ENCODE data around the gene TM9SF1. TPM values are rescaled to one million over a fixed set of nuclear protein-coding genes. Genes with fewer than 3 reads are reported as not detected.
"Not testable (repeated sequence)": the region's sequence is repeated elsewhere in the genome, so short reads cannot be mapped to it uniquely, and the experiment has no call there.

TM9SF1 gene
- total RNA-seq, 2 experiments from 2014 or later: 17.0 to 24.4 TPM

DNA sequence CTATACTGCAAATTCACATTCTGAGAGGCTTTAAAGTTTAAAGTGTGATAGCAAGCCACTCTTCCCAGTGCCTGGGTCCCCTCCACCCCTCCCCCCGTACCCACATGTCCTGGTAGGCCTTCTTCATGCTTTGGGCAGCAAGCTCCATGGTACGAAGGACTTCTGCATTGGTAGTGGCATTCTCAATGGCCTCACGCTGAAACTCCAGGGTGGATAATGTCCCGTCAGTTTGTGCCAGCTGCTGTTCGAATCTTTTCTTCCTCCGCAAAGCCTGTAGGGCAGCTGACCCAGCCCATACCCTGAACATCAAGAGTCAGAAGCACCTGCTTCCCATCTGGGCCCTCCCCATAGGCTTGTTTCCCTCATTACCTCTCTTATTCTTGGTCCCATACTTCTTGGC, 16.1 kb upstream of the TM9SF1 start:
- DNase-seq (no peak), ATAC-seq (no peak)
- POLR2A ChIA-PET: interaction anchor here (0.8 kb wide), 1 partner anchor 49 kb away, joined by 3 read pairs; no protein-coding TSS in a partner anchor

DNA sequence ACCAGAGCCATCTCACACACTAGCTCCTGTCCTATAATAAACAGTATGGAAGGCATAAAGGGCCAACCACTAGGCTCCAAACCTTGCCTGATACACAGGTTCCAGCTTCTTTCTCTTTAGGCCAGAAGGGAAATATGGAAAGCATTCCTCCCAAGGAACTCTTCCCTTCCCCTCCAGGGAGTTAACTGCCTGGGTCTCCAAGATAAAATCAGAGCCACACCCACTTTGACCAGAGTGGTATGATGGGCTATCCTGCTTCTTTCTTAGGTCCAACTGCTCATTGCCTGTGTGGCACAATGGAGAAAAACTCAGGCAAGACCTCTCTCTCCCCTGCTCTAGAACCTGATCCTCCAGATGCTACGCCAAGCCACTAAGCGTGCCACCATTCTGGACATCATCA, 12.4 kb upstream of the TM9SF1 start:
- Mint-ChIP-seq H3K36me3 (ENCODE audit: low read depth) (peaks cover 78% of the 10 kb centered on the region), H3K4me1 (peaks cover 33% of the 10 kb centered on the region), H3K9me3 (ENCODE audit: low read depth) (peaks cover 6% of the 10 kb centered on the region)

More for the DNA sequence above, 16.1 kb upstream of the TM9SF1 start:
- no peaks in the 10 kb centered on the region for H3K9me3 Mint-ChIP-seq (ENCODE audit: low read depth)
- peak overlapping the region; percentile 94 for H3K4me3 Mint-ChIP-seq
- peak overlapping the region; percentile 83 for H3K27ac Mint-ChIP-seq
- no peaks in the 10 kb centered on the region for H3K27me3 Mint-ChIP-seq
- peaks cover 60% of the 10 kb centered on the region for H3K36me3 Mint-ChIP-seq (ENCODE audit: low read depth)
- peaks cover 55% of the 10 kb centered on the region for H3K4me1 Mint-ChIP-seq
- intact Hi-C loops (cut with DNase I, micrococcal nuclease): no loop called here
- CTCF ChIA-PET: interaction anchor here (1.0 to 1.3 kb wide), 2 partner anchors 16 to 27 kb away, joined by 3 to 4 read pairs; partner anchors contain the start of gene TM9SF1

GRCh38 chr14:24207104-24207551, 11.9 kb upstream of the TM9SF1 start:
- no peaks in the 10 kb centered on the region for H3K27me3 Mint-ChIP-seq
- intact Hi-C loops (cut with DNase I, micrococcal nuclease): no loop called here

More for the DNA sequence above, 12.4 kb upstream of the TM9SF1 start:
- ATAC-seq: no peak
- ChIA-PET POLR2A (no interaction called here), CTCF (interaction anchor here (0.5 to 1.4 kb wide), 5 partner anchors 8 to 101 kb away, joined by 3 read pairs; partner anchors contain the start of genes DHRS1, MDP1 and NOP9)
- Mint-ChIP-seq H3K4me3 (no peak overlapping the region), H3K27me3 (no peaks in the 10 kb centered on the region), H3K27ac (no peak overlapping the region)
- intact Hi-C loops (cut with DNase I, micrococcal nuclease): no loop called here
- DNase-seq: no peak

DNA sequence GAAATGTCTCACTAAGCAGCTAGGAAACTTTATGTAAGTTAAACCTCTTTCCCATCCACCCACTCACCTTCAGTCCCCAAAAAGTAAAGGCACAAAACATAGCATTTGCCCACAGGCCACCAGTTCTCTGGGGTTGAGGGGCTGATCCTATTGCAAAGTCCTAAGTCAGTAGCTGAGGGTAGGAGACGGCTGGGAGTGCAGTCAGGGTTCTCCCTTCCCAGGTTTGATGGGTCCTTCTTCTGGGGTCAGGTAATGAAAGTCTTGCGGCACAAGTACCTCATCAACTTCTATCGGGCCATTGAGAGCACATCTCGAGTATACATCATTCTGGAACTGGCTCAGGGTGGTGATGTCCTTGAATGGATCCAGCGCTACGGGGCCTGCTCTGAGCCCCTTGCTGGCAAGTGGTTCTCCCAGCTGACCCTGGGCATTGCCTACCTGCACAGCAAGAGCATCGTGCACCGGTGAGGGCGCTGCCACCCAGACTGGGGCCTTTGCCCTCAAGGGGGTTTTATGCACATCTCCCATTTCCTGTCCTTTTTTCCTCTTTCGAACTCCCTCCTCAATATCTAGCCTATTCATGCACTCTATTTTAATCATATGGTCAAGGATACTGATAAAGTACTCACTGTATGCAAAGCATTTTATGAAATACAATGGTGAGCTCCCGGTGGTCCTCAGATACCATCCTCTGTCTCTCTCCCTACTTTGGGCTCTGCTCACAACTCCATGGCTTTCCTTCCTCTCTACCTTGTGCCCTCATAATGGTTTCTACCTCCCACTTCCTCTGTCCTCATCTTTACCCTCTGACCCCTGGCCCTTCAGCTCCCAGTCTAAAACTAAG, 11.2 kb upstream of the TM9SF1 start:
- peaks cover 82% of the 10 kb centered on the region for H3K36me3 Mint-ChIP-seq (ENCODE audit: low read depth)
- peaks cover 11% of the 10 kb centered on the region for H3K9me3 Mint-ChIP-seq (ENCODE audit: low read depth)
- CTCF ChIA-PET: interaction anchor here (0.6 to 1.3 kb wide), 5 partner anchors 9 to 93 kb away, joined by 3 read pairs; partner anchors contain the start of genes DHRS1, IPO4, MDP1 and NOP9
- intact Hi-C loops (cut with DNase I, micrococcal nuclease): no loop called here
- no peak for ATAC-seq
- DNase-seq: no peak
- H3K4me3 Mint-ChIP-seq: no peak overlapping the region
- POLR2A ChIA-PET: no interaction called here
- no peaks in the 10 kb centered on the region for H3K27me3 Mint-ChIP-seq
- H3K27ac Mint-ChIP-seq: peak overlapping the region; percentile 16
- peaks cover 25% of the 10 kb centered on the region for H3K4me1 Mint-ChIP-seq

More at GRCh38 chr14:24207104-24207551, 11.9 kb upstream of the TM9SF1 start:
- ChIA-PET CTCF (interaction anchor here (0.5 to 0.8 kb wide), 5 partner anchors 9 to 102 kb away, joined by 3 read pairs; partner anchors contain the start of genes DHRS1, MDP1 and NOP9), POLR2A (no interaction called here)
- peak overlapping the region; percentile 13 for H3K27ac Mint-ChIP-seq
- H3K4me1 Mint-ChIP-seq: peaks cover 30% of the 10 kb centered on the region
- H3K4me3 Mint-ChIP-seq: no peak overlapping the region
- no peak for DNase-seq
- peaks cover 7% of the 10 kb centered on the region for H3K9me3 Mint-ChIP-seq (ENCODE audit: low read depth)
- ATAC-seq: no peak
- H3K36me3 Mint-ChIP-seq (ENCODE audit: low read depth): peaks cover 80% of the 10 kb centered on the region

GRCh38 chr14:24204163-24205146, 9.2 kb upstream of the TM9SF1 start:
- intact Hi-C loops (cut with DNase I, micrococcal nuclease): no loop called here
- Mint-ChIP-seq H3K9me3 (ENCODE audit: low read depth) (peaks cover 14% of the 10 kb centered on the region), H3K27me3 (no peaks in the 10 kb centered on the region), H3K4me3 (no peak overlapping the region), H3K4me1 (peaks cover 17% of the 10 kb centered on the region), H3K27ac (no peak overlapping the region), H3K36me3 (ENCODE audit: low read depth) (peaks cover 83% of the 10 kb centered on the region)
- POLR2A ChIA-PET: no interaction called here
- CTCF ChIA-PET: interaction anchor here (0.6 to 1.3 kb wide), 4 partner anchors 15 to 67 kb away, joined by 3 read pairs; partner anchors contain the start of genes IPO4 and RABGGTA
- no peak for ATAC-seq
- DNase-seq: no peak

DNA sequence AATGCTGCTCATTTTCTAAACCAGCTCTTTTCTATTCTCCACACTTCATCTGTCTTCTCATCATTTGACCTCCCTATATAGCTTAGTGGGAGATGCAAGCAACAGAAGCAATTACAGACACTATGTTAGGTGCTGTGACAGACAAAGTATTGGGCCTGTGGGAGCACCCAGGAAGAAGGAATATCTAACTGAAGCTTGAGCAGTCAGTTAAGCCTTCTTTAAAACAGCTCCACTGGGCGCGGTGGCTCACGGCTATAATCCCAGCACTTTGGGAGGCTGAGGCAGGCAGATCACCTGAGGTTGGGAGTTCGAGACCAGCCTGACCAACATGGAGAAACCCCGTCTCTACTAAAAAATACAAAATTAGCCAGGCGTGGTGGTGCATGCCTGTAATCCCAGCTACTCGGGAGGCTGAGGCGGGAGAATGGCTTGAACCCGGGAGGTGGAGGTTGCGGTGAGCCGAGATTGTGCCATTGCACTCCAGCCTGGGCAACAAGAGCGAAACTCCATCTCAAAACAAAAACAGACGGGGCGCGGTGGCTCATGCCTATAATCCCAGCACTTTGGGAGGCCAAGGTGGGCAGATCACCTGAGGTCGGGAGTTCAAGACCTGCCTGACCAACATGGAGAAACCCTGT, 8.1 kb upstream of the TM9SF1 start:
- CTCF ChIA-PET: interaction anchor here (0.6 to 0.7 kb wide), 2 partner anchors 32 to 117 kb away, joined by 3 read pairs; no protein-coding TSS in a partner anchor
- Mint-ChIP-seq H3K4me1 (peaks cover 26% of the 10 kb centered on the region), H3K9me3 (ENCODE audit: low read depth) (peaks cover 15% of the 10 kb centered on the region), H3K36me3 (ENCODE audit: low read depth) (peaks cover 87% of the 10 kb centered on the region)
- H3K27ac Mint-ChIP-seq; intact Hi-C loops (cut with DNase I, micrococcal nuclease); DNase-seq; POLR2A ChIA-PET; H3K27me3 Mint-ChIP-seq; ATAC-seq; H3K4me3 Mint-ChIP-seq: not testable (repeated sequence)

DNA sequence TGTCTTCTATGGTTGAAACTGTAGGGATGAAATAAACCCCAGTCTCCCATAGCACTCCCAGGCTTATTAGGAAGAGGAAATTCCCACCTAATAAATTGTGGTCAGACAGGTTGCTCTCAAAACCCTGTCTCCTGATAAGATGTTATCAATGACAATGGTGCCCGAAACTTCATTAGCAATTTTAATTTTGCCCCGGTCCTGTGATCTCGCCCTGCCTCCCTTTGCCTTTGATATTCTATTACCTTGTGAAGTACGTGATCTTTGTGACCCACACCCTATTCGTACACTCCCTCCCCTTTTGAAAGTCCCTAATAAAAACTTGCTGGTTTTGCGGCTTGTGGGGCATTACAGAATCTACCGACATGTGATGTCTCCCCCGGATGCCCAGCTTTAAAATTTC, 7.3 kb upstream of the TM9SF1 start:
- H3K4me1 Mint-ChIP-seq: peaks cover 29% of the 10 kb centered on the region

GRCh38 chr14:24198814-24199524, 3.7 kb upstream of the TM9SF1 start:
- intact Hi-C loops (cut with DNase I, micrococcal nuclease): no loop called here
- ChIA-PET CTCF (no interaction called here), POLR2A (no interaction called here)
- Mint-ChIP-seq H3K27me3 (no peaks in the 10 kb centered on the region), H3K27ac (peak overlapping the region; percentile 58), H3K9me3 (ENCODE audit: low read depth) (peaks cover 15% of the 10 kb centered on the region), H3K4me3 (no peak overlapping the region), H3K36me3 (ENCODE audit: low read depth) (peaks cover 62% of the 10 kb centered on the region), H3K4me1 (peaks cover 40% of the 10 kb centered on the region)
- no peak for DNase-seq
- ATAC-seq: no peak

More for the DNA sequence above, 7.3 kb upstream of the TM9SF1 start:
- Mint-ChIP-seq H3K9me3 (ENCODE audit: low read depth) (peaks cover 15% of the 10 kb centered on the region), H3K36me3 (ENCODE audit: low read depth) (peaks cover 80% of the 10 kb centered on the region)
- H3K27me3 Mint-ChIP-seq; H3K4me3 Mint-ChIP-seq; DNase-seq; intact Hi-C loops (cut with DNase I, micrococcal nuclease); CTCF ChIA-PET; ATAC-seq; POLR2A ChIA-PET; H3K27ac Mint-ChIP-seq: not testable (repeated sequence)

GRCh38 chr14:24197056-24197450, 1.8 kb upstream of the TM9SF1 start:
- ChIA-PET POLR2A (interaction anchor here (0.7 kb wide), 2 partner anchors 8 to 45 kb away, joined by 3 to 5 read pairs; partner anchors contain the start of genes IPO4 and TINF2), CTCF (interaction anchor here (0.6 to 2.8 kb wide), 3 partner anchors 9 to 111 kb away, joined by 3 to 13 read pairs (median 3); partner anchors contain the start of gene CIDEB)
- Mint-ChIP-seq H3K4me1 (peaks cover 50% of the 10 kb centered on the region), H3K4me3 (peak overlapping the region; percentile 90), H3K27me3 (no peaks in the 10 kb centered on the region), H3K9me3 (ENCODE audit: low read depth) (peaks cover 7% of the 10 kb centered on the region), H3K27ac (peak overlapping the region; percentile 84), H3K36me3 (ENCODE audit: low read depth) (peaks cover 54% of the 10 kb centered on the region)
- intact Hi-C loops (cut with DNase I, micrococcal nuclease): no loop called here
- no peak for ATAC-seq
- DNase-seq: no peak
